K562 treated with DMSO at 1 percent for 24 hours (cell line): Measurements from ENCODE around the gene MUC15. TPM values are rescaled to one million over a fixed set of nuclear protein-coding genes. Genes with fewer than 3 reads are reported as not detected.

ENCODE experiments used
- total RNA-seq: library from RNA; unstranded; fragments of 300-600 nt; gene quantifications from 2 replicates; pipeline ENCODE4 v1.2.3, GENCODE V29; 2022; ENCODE audit warnings: low read depth; ENCODE audit not compliant: insufficient read depth

MUC15 gene
- total RNA-seq = 0.25 and 0.90 TPM in 2 replicates

GRCh38 chr11:26571861-26572654, at the start of gene MUC15:
Gene MUC15, minus strand, starts transcription at chr11:26572263. Its CDS starts 5,169 bp downstream, at chr11:26567094.

Other genes starting within 250 kb of the MUC15 start
- not detected in 2 replicates for gene ANO3, start 240.1 kb downstream of the MUC15 start, total RNA-seq
- gene SLC5A12, start 149.8 kb upstream of the MUC15 start, total RNA-seq = 0.37 TPM in 1 of 2 replicates, not detected in the other